ENCODE data around the gene BICDL1. TPM values are rescaled to one million over a fixed set of nuclear protein-coding genes. Genes with fewer than 3 reads are reported as not detected.
"Not testable (repeated sequence)": the region's sequence is repeated elsewhere in the genome, so short reads cannot be mapped to it uniquely, and the experiment has no call there.

Gene BICDL1
- 10 to 100 TPM; 34.3 to 39.1 (median 36.2) TPM for polyA plus RNA-seq (ENCODE audit: insufficient read length in 3 of 3)

GRCh38 chr12:119988472-119989360, at the start of gene BICDL1:
TSS of gene BICDL1 (plus strand) at chr12:119989236. CDS start at chr12:119989869, 633 bp downstream.
- peak in 2 of 3 donors; percentile 57 to 65 for DNase-seq (ENCODE audit: low read depth in 3 of 3, low spot score in 2 of 3)

GRCh38 chr12:119940897-119941296, 48.1 kb upstream of the BICDL1 start:
- no peak for DNase-seq (ENCODE audit: low read depth in 3 of 3, low spot score in 2 of 3)

GRCh38 chr12:119942386-119942785, 46.6 kb upstream of the BICDL1 start:
- no peak for DNase-seq (ENCODE audit: low read depth in 3 of 3, low spot score in 2 of 3)

- DNase-seq (ENCODE audit: low read depth in 3 of 3, low spot score in 2 of 3), result no peak
These were observed 42.8 kb upstream of the BICDL1 start for GRCh38 chr12:119946213-119946612.

DNA sequence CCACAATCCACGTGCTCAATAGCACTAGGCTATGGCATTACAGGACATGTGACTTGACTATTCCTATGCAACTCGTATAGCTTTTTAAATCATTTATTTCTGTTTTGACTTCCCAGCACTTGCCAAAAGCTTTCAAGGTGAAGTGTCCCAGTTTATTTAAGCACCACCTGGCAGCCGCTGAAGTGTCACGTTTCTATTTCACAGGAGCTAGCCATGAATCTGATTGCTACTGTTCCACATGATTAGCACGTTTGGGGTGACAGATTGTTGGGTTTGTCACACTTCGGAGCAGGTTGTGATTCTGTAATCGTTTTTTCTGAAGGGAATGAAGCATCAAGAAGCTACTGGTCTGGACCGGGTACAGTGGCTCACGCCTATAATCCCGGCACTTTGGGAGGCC, 39.9 kb upstream of the BICDL1 start:
- DNase-seq (ENCODE audit: low read depth in 3 of 3, low spot score in 2 of 3), result no peak

GRCh38 chr12:119949594-119949993, 39.4 kb upstream of the BICDL1 start:
- DNase-seq (ENCODE audit: low read depth in 3 of 3, low spot score in 2 of 3), result no peak

DNA sequence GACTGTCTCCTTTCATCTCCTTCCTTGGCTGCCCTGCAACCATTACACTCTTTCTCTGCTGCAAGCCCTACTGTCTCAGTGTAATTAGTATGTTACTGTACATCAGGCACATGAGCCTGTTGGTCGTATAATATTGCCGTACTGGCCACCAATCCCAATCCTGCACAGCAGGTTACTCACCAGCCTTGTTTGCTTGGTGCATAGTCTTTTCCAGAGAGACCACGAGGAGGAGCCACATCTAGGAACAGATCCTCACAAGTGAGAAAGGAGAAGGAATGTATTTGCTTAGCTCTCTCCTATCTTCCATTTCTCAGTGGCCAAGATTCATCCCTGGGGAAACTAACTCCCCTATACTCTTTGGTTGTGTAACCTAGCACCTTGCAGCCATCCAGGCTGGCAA, 33.0 kb upstream of the BICDL1 start:
- no peak for DNase-seq (ENCODE audit: low read depth in 3 of 3, low spot score in 2 of 3)

GRCh38 chr12:119957135-119957534, 31.9 kb upstream of the BICDL1 start:
- no peak for DNase-seq (ENCODE audit: low read depth in 3 of 3, low spot score in 2 of 3)

DNA sequence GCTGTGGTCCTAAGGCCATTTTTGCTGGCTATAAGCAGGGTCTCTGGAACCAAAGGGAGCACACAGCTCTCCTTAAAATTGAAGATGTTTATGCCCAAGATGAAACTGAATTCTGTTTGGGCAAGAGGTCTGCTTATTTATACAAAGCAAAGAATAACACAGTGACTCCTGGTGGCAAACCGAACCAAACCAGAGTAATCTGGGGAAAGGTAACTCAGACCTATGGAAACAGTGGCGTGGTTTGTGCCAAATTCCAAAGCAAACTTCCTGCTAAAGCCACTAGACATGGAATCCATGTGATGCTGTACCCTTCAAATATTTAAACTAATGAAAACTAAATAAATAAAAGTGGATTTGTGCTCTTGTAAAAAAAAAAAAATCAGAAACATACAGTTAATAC, 29.6 kb upstream of the BICDL1 start:
- DNase-seq (ENCODE audit: low read depth in 3 of 3, low spot score in 2 of 3), result no peak

- no peak for DNase-seq (ENCODE audit: low read depth in 3 of 3, low spot score in 2 of 3)
These were observed 24.9 kb upstream of the BICDL1 start for GRCh38 chr12:119964123-119964522.

- no peak for DNase-seq (ENCODE audit: low read depth in 3 of 3, low spot score in 2 of 3)
These were observed 24.1 kb upstream of the BICDL1 start for GRCh38 chr12:119964929-119965328.

DNA sequence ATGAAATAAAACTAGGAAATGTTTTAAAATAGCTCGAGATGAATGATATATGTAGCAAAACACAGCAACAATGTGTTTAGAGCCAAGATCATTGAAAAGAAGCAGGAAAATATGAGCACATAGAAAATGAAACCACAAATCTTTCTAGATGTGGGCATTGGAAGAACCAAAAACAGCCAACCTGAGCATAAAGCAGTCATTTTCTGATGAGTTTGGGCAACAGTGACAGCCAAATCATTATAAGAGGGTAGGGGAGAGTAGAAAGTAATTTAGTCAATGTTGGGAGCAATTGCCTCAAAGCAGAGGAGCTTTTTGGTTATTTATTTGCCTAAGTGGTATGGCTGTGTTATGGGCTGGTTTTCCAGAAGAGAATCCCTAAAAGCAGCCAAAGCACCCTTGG, 8.8 kb upstream of the BICDL1 start:
- no peak for DNase-seq (ENCODE audit: low read depth in 3 of 3, low spot score in 2 of 3)

DNA sequence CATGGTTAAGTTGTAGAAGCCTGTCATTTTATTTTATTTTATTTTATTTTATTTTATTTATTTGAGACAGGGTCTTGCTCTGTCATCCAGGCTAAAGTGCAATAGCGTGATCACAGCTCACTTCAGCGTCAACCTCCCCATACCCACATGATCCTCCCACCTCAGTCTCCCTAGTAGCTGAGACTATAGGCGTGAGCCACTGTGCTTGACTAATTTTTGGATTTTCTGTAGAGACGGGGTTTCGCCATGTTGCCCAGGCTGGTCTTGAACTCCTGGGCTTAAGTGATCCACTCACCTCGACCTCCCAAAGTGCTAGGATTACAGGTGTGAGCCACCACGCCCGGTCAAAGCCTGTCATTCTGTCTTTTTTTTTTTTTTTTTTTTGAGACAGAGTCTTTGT, 8.3 kb upstream of the BICDL1 start:
- not testable (repeated sequence) for DNase-seq (ENCODE audit: low read depth in 3 of 3, low spot score in 2 of 3)

- DNase-seq (ENCODE audit: low read depth in 3 of 3, low spot score in 2 of 3), result peak in 1 of 3 donors; percentile 27
These were observed 310 bp downstream of the BICDL1 start for GRCh38 chr12:119989361-119989730.

- DNase-seq (ENCODE audit: low read depth in 3 of 3, low spot score in 2 of 3), result peak in 2 of 3 donors; percentile 67
These were observed 820 bp downstream of the BICDL1 start for GRCh38 chr12:119989731-119990381.

- DNase-seq (ENCODE audit: low read depth in 3 of 3, low spot score in 2 of 3), result no peak
These were observed 1.4 kb downstream of the BICDL1 start for GRCh38 chr12:119990382-119990874.

DNA sequence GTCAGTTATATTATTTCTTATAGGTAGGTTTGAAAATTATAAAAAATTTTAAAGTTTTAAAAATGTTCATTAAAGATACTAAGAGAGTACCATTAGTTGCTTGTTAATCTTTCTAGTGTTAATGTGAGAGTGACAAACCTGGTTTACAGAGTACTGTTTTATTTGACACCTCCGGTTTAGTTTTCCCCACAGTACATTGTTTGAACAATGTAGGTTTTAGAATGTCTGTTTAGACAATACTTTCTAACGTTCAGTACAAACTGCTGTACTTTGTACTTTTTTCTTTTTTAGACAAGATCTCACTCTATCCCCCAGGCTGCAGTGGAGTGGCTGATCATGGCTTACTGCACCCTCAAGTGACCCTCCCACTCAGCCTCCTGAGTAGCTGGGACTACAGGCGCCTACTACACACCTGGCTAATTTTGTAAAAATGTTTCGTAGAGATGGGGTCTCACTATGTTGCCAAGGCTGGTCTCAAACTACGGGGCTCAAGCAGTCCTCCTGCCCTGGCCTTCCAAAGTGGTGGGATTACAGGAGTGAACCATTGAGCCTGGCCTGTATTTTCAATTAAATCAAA, 3.2 kb downstream of the BICDL1 start:
- DNase-seq (ENCODE audit: low read depth in 3 of 3, low spot score in 2 of 3), result no peak

DNA sequence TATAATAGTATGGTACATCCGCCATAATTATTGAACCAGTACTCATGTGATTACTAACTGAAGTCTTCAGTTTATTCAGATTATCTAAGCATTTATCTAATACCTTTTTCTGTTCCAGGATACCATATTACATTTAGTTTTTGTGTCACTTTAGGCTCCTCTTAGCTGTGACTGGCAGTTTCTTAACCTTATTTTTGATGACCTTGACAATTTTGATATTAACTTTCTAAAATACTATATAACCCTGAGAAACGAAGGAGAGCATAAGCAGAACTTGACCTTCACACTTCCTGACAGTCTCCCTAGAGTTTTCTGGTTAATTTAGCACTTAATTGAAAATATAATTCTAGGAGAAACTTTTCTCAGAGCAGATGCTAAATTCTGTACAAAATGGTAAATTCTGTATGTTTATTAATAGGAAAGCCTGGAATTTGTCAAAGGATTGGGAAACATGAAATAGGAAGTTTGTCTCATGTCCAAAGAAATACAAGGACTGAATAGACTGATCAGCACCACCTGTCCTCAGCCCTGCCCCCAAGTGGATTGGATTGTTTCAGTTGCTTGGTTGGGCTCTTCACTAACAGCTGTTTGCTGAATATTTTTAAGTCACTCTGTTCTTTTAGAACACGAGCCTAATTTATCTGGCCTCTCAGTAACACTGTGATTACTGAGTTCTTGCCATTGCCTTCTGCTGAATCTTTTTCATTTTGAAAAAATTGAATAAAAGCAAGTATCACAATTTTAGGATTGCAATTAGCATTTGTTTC, 6.0 kb downstream of the BICDL1 start:
- no peak for DNase-seq (ENCODE audit: low read depth in 3 of 3, low spot score in 2 of 3)

DNA sequence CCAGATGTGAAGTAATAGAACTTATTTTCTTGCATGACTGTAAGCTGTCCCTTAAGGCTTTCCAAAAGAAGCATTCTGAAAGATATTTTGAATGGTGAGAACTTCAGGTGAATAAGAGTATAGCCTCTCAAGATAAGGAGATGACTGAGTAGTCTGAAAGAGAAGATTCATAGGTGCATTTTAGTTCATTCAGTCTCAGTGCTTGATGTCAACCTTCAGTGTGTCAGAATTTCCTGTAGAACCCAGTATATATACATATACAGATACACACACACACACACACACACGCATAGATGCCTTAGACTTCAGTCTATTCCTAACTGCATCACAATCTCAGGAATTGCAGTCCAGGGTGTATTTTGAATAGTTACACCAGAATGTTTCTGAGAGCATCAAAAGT, 7.4 kb downstream of the BICDL1 start:
- DNase-seq (ENCODE audit: low read depth in 3 of 3, low spot score in 2 of 3), result no peak

- DNase-seq (ENCODE audit: low read depth in 3 of 3, low spot score in 2 of 3), result no peak
These were observed 9.6 kb downstream of the BICDL1 start for GRCh38 chr12:119998471-119999245.
